Measurements from ENCODE around the gene RCAN3.
A peak's percentile ranks its signal among the peaks of the same experiment; 100 is the strongest.
"Not testable (repeated sequence)": the region's sequence is repeated elsewhere in the genome, so short reads cannot be mapped to it uniquely, and the experiment has no call there.

Gene RCAN3

DNA sequence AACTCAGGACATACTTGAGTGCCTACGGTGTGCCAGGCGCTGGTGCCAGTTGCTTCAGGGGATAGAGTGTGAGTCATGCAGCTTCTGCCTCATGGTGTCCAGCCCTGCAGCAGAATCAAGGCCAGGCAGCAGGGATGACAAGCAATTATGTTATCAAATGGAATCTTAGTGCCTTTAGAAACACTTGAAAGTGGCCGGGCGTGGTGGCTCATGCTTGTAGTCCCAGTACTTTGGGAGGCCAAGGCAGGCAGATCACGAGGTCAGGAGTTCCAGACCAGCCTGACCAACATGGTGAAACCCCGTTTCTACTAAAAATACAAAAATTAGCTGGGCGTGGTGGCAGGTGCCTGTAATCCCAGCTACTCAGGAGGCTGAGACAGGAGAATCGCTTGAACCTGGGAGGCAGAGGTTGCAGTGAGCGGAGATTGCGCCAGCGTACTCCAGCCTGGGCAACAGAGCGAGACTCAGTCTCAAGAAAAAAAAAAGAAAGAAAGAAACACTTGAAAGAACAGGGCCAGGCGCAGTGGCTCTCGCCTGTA, 13.1 kb downstream of the RCAN3 start:
- DNase-seq: peak; percentile 38

DNA sequence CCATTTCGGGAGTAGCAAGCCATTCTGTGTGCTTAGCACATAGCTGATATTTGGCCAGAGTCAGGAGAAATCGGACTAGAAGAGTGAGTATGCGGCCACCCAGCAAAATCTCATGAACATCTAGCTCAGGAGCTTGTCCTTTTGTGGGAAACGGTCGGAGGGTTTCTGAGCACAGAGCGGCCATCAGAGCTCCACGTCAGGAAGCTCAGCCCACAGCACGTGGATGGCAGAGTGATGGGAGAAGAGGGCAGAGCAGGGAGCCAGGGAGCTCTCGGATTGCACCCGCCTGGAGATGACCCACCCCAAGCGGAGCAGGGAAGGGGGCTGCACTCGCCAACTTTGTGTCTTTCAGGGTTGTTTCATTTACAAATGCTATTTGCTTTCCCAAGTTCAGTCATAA, 13.9 kb downstream of the RCAN3 start:
- DNase-seq: no peak

DNA sequence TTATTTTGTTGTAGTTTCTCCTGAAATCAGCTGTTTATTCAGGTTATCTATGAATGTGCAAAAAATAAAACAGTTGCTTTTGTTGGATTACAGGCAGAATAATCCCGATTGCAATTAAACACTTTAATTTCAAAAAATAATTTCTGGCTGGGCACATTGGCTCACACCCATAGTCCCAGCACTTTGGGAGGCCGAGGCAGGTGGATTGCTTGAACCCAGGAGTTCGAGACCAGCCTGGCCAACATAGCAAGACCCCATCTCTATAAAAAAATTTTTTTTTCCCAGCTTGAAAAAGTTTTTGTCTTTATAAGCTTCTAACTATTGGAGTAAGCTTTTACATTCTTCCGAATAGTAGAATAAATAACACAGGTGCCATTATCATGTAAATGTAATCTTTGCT, 15.3 kb downstream of the RCAN3 start:
- DNase-seq: no peak

GRCh38 chr1:24520282-24520681, 17.6 kb downstream of the RCAN3 start:
- not testable (repeated sequence) for DNase-seq

- no peak for DNase-seq
Measured at GRCh38 chr1:24525606-24526005, 23.0 kb downstream of the RCAN3 start.

DNA sequence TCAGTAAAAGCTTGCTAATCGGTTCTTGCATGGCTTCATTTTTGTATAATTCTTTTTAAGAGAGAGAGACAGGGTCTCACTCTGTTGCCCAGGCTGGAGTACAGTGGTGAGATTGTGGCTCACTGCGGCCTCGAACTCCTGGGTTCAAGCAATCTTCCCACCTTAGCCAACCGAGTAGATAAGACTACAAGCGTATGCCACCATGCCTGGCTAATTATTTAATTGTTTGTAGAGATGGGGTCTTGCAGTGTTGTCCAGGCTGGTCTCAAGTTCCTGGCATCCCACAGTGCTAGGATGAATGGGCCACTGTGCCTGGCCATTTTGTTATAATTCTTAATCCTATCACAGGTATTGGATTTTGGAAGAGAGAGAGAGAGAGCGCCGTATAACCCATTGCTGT, 23.4 kb downstream of the RCAN3 start:
- DNase-seq: no peak

- no peak for DNase-seq
Measured at GRCh38 chr1:24526940-24527542, 24.4 kb downstream of the RCAN3 start.

GRCh38 chr1:24528744-24529143, 26.1 kb downstream of the RCAN3 start:
- no peak for DNase-seq

- not testable (repeated sequence) for DNase-seq
Measured at GRCh38 chr1:24529292-24529691, 26.7 kb downstream of the RCAN3 start.

- no peak for DNase-seq
Measured at GRCh38 chr1:24535021-24535424, 32.4 kb downstream of the RCAN3 start.

DNA sequence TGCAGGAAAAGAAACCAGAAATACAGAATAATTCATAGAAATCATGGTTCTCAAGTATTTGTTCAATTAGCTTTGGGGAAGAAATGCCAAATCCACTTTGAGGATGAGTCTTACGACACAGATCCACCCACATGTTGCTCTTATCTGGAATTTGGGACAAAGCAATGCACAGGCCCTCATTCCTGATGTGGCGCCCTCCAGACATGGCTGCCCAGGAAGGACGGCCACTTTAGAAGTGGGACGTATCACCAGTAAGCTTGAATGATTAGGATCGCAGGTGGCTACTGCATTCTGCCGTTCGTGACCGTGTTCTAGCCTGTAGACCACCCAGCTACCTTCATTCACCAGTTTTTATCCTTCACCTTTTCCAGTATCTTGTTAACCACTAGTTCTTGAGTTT, 33.1 kb downstream of the RCAN3 start:
- no peak for DNase-seq

DNA sequence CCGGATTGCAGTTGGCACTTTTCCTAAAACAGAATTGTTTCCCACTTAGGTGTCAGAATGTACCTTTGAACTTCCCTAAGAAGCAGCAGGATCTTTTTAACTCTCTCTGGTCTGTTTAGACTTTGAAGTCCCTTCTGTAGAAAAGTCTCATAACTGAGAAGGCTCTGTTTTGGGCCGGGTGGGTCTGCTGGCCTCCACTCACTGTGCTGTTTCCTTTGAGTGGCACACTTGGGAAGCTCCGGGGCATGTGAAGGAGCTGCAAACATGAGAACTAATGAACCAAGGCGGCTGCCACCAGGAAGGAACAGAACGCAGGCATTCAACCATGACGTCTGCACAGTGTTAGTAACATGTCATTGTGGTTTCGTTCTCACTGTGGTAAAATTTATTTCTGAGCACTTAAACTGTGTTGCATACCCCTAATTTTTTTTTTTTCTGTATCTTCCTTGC, 33.8 kb downstream of the RCAN3 start:
- DNase-seq: peak; percentile 22

DNA sequence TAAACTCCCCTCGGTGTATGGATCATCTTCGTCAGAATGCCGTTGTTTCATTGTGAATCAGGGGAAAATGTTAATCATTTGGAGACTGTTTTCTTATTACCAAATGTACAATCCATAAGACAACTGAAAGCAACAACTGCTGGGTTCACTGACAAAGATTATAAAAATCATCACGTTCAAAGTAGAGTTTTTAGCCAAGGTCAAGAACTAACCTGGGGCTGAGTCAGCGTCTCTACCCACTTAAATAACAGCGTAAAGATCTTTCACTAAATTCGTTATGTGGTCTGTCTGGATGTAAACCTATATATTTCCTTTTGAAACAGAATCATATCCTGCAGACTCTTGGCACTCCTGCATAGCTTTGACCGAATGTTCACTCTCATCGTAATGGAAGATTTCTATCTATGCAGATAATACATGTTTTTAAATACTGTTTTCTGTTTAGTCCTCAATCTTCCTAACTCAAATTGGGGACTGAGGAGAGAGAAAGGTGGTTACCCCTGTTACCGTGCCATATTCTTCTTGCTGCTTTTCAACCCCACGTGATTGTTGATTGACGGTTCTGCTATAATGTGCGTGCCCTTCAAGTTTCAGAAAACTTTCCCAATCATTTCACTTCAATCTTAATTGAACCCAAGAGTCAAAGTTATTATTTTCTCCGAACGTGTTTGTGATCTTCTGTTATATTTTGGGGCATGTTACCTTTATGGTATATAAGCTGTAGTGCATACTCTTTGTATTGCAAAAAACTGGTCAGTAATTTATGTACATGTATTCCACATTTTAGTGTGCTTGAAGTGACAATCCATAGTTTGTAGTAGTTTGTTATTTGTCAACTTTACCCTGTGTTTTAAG, 37.6 kb downstream of the RCAN3 start:
- DNase-seq: no peak

- DNase-seq: peak; percentile 41
Measured at GRCh38 chr1:24540906-24541710, 38.5 kb downstream of the RCAN3 start.

GRCh38 chr1:24541711-24542346, 39.2 kb downstream of the RCAN3 start:
- no peak for DNase-seq

DNA sequence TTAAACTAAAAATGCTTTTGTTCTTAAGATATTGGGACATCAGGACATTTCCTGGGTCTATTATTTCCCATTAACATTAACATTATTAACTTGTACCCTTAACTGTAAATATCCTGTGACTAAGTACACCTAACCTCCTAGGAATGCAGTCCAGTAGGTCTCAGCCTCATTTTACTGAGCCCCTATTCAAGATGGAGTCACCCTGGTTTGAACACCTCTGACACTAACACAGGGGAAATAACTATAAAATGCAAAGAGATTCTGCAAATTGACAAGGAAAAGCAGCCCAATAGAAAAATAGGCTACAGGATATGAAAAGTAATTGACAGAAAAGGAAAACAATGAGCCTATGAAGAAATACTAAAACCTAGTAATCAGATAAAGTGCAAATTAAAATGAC, 41.6 kb downstream of the RCAN3 start:
- DNase-seq: no peak

DNA sequence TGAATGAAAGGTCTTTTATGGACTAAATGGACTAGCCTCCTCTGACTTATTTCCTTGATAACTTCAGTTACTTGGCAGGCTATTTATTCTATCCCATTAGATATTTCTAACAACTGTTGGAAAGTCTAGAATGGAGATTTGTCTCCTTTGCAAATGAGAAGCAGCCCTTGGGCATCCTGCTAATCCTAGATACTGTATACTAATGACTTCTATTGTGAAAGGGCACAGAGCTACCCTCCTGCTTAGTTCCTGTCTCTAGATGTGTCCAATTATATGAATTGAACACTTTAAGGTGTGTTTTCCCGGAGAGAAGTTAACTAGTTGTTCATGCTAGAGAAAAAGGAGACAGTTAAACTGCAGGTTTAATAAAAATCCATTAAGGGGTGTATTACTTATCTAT, 43.0 kb downstream of the RCAN3 start:
- DNase-seq: no peak

- DNase-seq: no peak
Measured at GRCh38 chr1:24547195-24547594, 44.6 kb downstream of the RCAN3 start.

GRCh38 chr1:24548070-24548469, 45.4 kb downstream of the RCAN3 start:
- no peak for DNase-seq

DNA sequence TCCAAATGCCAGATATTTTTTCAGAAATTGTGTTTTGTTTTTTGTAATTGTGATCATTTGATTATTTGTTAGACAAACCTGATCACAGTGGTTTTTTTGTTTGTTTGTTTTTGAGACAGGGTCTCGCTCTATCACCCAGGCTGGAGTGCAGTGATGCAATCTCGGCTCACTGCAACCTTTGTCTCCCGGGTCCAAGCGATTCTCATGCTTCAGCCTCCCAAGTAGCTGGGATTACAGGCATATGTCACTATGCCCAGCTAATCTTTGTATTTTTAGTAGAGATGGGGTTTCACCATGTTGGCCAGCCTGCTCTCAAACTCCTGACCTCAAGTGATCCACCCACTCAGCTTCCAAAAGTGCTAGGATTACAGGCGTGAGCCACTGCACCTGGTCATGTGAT, 46.6 kb downstream of the RCAN3 start:
- DNase-seq: not testable (repeated sequence)

DNA sequence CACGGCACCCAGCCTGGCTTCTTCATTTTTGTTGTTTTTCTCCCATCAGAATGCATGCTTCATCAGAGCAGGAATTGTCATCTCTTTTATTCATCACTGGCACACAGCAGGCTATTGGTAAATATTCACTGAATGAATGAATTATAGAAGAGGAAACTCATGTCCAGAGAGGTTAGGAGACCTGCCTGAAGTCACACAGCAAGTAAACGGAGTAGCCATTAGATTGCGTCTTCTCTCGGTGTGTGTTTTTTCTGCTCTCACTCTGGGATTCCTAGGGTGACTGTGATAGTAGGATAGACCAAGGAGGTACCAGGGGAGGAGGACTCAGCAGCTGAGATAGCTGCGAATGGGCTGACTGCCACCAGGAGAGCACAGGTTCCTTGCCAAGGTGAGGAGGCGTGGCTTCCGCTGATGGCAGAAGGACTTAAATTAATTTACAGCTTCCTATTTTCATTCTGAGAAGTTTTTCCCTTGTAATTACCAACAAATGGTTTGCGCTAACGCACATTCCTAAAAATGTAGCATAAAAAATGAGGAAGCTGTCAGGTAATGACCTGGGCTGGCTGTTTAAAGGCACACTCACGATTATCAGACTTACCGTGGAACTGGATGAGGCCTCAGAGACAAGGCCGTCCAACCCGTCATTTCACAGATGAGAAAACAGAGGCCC, 48.8 kb downstream of the RCAN3 start:
- no peak for DNase-seq

GRCh38 chr1:24551960-24552571, 49.4 kb downstream of the RCAN3 start:
- no peak for DNase-seq
